ENCODE measurements around the gene SLC4A5.

SLC4A5 gene

DNA sequence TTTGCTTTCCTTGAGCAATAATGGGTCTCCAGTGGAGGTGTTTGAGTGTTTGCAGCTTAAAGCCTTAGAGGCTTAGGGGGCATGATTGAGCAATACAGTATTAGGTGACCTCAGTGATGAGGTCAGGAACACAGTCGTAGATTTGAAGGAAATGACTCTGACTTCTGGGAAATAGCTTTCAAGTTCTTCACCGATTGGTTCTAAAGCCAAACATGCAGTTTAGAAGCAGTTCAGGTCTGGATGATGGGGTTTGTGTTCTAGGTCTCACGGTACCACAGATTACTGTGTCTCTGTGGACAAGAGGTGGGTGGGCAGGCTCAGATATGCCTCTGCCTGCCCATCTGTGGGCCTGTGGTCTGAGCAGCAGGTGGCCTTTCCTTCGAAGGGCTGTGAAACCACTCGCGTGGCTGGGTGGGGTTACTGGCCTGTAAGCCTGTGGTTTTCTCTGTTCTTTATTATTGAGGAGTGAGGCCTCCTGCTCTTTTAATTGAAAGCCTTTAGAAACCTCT lies 137.0 kb downstream of the SLC4A5 start:
- Mint-ChIP-seq H3K36me3 (ENCODE audit: low read depth) (peaks cover 57% of the 10 kb centered on the region), H3K4me1 (ENCODE audit: low read depth) (peaks cover 62% of the 10 kb centered on the region), H3K9me3 (no peaks in the 10 kb centered on the region), H3K27me3 (ENCODE audit: low read depth) (no peaks in the 10 kb centered on the region), H3K4me3 (peak overlapping the region; percentile 80), H3K27ac (peak overlapping the region; percentile 96)

DNA sequence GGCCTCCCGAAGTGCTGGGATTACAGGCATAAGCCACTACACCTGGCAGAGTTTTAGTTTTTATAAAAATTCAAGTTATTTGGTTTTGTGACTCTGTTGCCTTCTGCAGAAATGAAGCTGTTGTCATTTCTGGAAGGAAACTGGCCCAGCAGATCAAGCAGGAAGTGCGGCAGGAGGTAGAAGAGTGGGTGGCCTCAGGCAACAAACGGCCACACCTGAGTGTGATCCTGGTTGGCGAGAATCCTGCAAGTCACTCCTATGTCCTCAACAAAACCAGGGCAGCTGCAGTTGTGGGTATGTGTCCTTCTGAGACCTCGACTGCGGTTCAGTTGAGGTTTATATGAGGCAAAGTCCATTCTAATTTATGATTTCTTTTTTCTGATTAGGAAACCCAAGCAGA lies 137.6 kb downstream of the SLC4A5 start:
- H3K9me3 Mint-ChIP-seq: no peaks in the 10 kb centered on the region
- peak overlapping the region; percentile 96 for H3K27ac Mint-ChIP-seq
- H3K4me3 Mint-ChIP-seq: peak overlapping the region; percentile 80
- peaks cover 65% of the 10 kb centered on the region for H3K4me1 Mint-ChIP-seq (ENCODE audit: low read depth)
- H3K27me3 Mint-ChIP-seq (ENCODE audit: low read depth): no peaks in the 10 kb centered on the region
- peaks cover 53% of the 10 kb centered on the region for H3K36me3 Mint-ChIP-seq (ENCODE audit: low read depth)

DNA sequence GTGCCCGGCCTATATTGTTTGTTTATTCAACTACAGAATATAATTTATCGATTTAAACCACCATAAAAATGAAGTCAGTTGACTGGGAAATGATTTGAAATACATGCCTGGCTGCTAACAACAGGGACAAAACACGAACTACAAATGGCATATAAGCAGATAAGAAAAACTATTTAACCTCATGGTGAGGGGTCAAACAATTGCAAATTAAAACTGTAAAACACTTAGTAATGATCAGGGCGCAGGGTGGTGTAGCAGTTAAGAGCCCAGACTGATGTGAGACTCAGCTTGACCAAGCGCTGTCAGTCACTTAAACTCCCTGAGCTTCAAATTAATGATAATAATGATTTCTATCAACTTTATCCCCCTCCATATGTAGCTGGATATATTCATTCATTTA lies 138.1 kb downstream of the SLC4A5 start:
- Mint-ChIP-seq H3K27me3 (ENCODE audit: low read depth) (no peaks in the 10 kb centered on the region), H3K9me3 (no peaks in the 10 kb centered on the region), H3K27ac (peak overlapping the region; percentile 96), H3K4me1 (ENCODE audit: low read depth) (peaks cover 69% of the 10 kb centered on the region), H3K36me3 (ENCODE audit: low read depth) (peaks cover 54% of the 10 kb centered on the region), H3K4me3 (peak overlapping the region; percentile 80)

- Mint-ChIP-seq H3K36me3 (ENCODE audit: low read depth) (peaks cover 55% of the 10 kb centered on the region), H3K27me3 (ENCODE audit: low read depth) (no peaks in the 10 kb centered on the region), H3K4me1 (ENCODE audit: low read depth) (peaks cover 66% of the 10 kb centered on the region), H3K9me3 (no peaks in the 10 kb centered on the region), H3K27ac (peak overlapping the region; percentile 96), H3K4me3 (peak overlapping the region; percentile 80)
Observed at GRCh38 chr2:74204436-74204835, 138.8 kb downstream of the SLC4A5 start.

DNA sequence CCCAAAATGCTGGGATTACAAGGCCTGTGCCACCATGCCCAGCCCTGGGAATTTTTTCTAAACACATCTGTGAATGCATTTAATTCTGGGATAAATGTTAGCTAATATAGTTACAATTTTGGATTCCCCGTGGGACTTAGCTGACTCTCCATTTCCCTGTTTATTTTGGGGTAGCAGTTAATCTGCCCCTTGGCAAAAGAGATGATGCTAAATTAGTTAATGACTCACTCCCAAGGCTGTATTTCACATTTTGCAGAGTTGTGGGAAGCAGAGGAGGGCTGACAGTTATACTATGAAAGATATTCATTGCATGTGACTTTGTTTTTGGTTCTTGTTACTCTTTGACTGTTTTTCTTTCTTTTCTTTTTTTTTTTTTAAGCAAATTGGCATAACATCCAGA lies 141.6 kb downstream of the SLC4A5 start:
- H3K9me3 Mint-ChIP-seq: no peaks in the 10 kb centered on the region
- peak overlapping the region; percentile 99 for H3K4me3 Mint-ChIP-seq
- peaks cover 38% of the 10 kb centered on the region for H3K36me3 Mint-ChIP-seq (ENCODE audit: low read depth)
- peak overlapping the region; percentile 58 for H3K27ac Mint-ChIP-seq
- no peaks in the 10 kb centered on the region for H3K27me3 Mint-ChIP-seq (ENCODE audit: low read depth)
- H3K4me1 Mint-ChIP-seq (ENCODE audit: low read depth): peaks cover 69% of the 10 kb centered on the region

- Mint-ChIP-seq H3K9me3 (no peaks in the 10 kb centered on the region), H3K27ac (no peak overlapping the region), H3K27me3 (ENCODE audit: low read depth) (no peaks in the 10 kb centered on the region), H3K4me3 (peak overlapping the region; percentile 99), H3K36me3 (ENCODE audit: low read depth) (peaks cover 35% of the 10 kb centered on the region), H3K4me1 (ENCODE audit: low read depth) (peaks cover 65% of the 10 kb centered on the region)
Observed at GRCh38 chr2:74201196-74201595, 142.0 kb downstream of the SLC4A5 start.

GRCh38 chr2:74199871-74200305 lies 143.3 kb downstream of the SLC4A5 start:
- no peaks in the 10 kb centered on the region for H3K9me3 Mint-ChIP-seq
- peaks cover 52% of the 10 kb centered on the region for H3K4me1 Mint-ChIP-seq (ENCODE audit: low read depth)
- peaks cover 26% of the 10 kb centered on the region for H3K36me3 Mint-ChIP-seq (ENCODE audit: low read depth)
- peak overlapping the region; percentile 97 for H3K27ac Mint-ChIP-seq
- H3K27me3 Mint-ChIP-seq (ENCODE audit: low read depth): no peaks in the 10 kb centered on the region
- H3K4me3 Mint-ChIP-seq: peak overlapping the region; percentile 99

DNA sequence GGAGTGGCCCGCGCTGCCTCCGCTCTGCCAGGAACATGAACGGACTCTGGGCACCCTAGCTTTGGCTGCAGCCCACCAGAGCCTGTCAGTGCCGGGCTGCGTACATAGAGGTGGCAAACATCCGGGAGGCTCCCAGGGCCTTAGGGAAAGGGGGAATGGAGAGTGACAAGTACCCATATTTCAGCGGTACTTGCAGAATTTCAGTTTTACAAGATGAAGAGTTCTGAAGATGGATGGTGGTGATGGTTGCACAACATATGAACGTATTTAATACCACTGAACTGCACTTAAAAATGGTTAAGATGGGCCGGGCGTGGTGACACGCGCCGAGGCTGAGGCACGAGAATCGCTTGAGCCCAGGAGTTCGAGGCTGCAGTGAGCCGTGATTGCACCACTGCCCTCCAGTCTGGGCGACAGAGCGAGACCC lies 143.9 kb downstream of the SLC4A5 start:
- H3K4me1 Mint-ChIP-seq (ENCODE audit: low read depth): peaks cover 48% of the 10 kb centered on the region
- peaks cover 22% of the 10 kb centered on the region for H3K36me3 Mint-ChIP-seq (ENCODE audit: low read depth)
- H3K27me3 Mint-ChIP-seq (ENCODE audit: low read depth): no peaks in the 10 kb centered on the region
- peak overlapping the region; percentile 99 for H3K4me3 Mint-ChIP-seq
- H3K9me3 Mint-ChIP-seq: no peaks in the 10 kb centered on the region
- H3K27ac Mint-ChIP-seq: peak overlapping the region; percentile 97

DNA sequence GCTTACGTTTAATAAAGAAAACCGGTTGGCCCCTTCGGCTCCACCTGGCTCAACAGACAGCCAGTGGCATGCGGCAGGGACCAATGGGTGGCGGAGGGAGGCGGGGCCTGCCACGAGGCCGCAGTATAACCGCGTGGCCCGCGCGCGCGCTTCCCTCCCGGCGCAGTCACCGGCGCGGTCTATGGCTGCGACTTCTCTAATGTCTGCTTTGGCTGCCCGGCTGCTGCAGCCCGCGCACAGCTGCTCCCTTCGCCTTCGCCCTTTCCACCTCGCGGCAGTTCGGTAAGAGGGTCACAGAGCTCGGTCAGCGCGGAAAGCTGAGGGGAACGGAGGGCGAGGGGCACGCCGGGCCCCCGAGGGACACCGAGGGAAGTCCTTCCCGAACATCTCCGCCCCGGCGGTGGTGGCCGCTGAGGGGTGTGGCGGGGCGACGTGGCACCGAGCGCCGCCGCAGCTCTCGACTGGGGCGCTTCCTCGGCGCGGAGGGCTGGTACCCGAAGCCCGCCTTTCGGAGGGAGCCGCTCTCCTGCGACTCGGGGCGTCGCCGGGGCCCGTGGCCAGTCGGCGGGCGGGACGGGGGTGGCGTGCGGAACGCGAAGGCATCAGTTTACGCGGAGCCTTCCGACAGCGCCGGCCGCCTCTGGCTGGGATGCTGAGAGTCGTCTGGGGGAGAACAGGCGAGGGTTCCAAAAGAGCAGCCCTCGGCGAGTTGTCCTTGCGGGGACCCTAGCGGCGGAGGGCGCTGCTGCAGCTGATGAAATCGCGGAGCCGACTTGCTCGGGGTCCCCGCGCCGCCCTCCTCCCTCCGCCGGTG lies 144.5 kb downstream of the SLC4A5 start, which contains the start of gene MTHFD2:
Gene MTHFD2 (plus strand): TSS at position 155 of the 814 bp plus-strand sequence. CDS start 27 bp downstream, at position 182.
- H3K36me3 Mint-ChIP-seq (ENCODE audit: low read depth): peaks cover 19% of the 10 kb centered on the region
- H3K9me3 Mint-ChIP-seq: no peaks in the 10 kb centered on the region
- no peaks in the 10 kb centered on the region for H3K27me3 Mint-ChIP-seq (ENCODE audit: low read depth)
- peak within 1 kb of the TSS; percentile 99 for H3K4me3 Mint-ChIP-seq
- H3K4me1 Mint-ChIP-seq (ENCODE audit: low read depth): peaks cover 43% of the 10 kb centered on the region
- H3K27ac Mint-ChIP-seq: peak within 1 kb of the TSS; percentile 99

- Mint-ChIP-seq H3K9me3 (no peaks in the 10 kb centered on the region), H3K27ac (peak overlapping the region; percentile 99), H3K36me3 (ENCODE audit: low read depth) (peaks cover 17% of the 10 kb centered on the region), H3K27me3 (ENCODE audit: low read depth) (no peaks in the 10 kb centered on the region), H3K4me3 (peak overlapping the region; percentile 99), H3K4me1 (ENCODE audit: low read depth) (peaks cover 38% of the 10 kb centered on the region)
Observed at GRCh38 chr2:74198023-74198460, 145.2 kb downstream of the SLC4A5 start.

DNA sequence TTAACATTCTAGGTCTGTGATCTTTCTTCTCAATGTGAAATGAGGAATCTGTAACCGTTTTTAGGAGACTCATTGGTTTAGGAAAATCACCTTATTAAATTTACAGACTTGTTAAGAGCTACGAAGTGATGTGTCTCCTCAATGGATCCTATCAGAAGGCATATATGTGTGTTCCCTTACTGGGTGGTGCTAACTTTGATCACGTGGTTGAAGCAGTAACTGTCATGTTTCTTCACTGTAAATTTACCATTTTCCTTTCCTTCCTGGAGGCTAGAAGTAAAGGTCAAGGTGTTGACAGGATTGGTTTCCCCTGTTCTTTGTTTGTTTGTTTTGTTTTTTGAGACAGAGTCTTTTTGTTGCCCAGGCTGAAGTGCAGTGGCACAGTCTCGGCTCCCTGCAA lies 146.2 kb downstream of the SLC4A5 start:
- Mint-ChIP-seq H3K4me1 (ENCODE audit: low read depth) (peaks cover 42% of the 10 kb centered on the region), H3K9me3 (no peaks in the 10 kb centered on the region), H3K4me3 (no peak overlapping the region), H3K27me3 (ENCODE audit: low read depth) (no peaks in the 10 kb centered on the region), H3K36me3 (ENCODE audit: low read depth) (peaks cover 17% of the 10 kb centered on the region), H3K27ac (no peak overlapping the region)

GRCh38 chr2:74194799-74195198 lies 148.4 kb downstream of the SLC4A5 start:
- no peak overlapping the region for H3K27ac Mint-ChIP-seq
- peaks cover 34% of the 10 kb centered on the region for H3K4me1 Mint-ChIP-seq (ENCODE audit: low read depth)
- H3K4me3 Mint-ChIP-seq: no peak overlapping the region
- H3K9me3 Mint-ChIP-seq: no peaks in the 10 kb centered on the region
- no peaks in the 10 kb centered on the region for H3K27me3 Mint-ChIP-seq (ENCODE audit: low read depth)
- H3K36me3 Mint-ChIP-seq (ENCODE audit: low read depth): peaks cover 9% of the 10 kb centered on the region

DNA sequence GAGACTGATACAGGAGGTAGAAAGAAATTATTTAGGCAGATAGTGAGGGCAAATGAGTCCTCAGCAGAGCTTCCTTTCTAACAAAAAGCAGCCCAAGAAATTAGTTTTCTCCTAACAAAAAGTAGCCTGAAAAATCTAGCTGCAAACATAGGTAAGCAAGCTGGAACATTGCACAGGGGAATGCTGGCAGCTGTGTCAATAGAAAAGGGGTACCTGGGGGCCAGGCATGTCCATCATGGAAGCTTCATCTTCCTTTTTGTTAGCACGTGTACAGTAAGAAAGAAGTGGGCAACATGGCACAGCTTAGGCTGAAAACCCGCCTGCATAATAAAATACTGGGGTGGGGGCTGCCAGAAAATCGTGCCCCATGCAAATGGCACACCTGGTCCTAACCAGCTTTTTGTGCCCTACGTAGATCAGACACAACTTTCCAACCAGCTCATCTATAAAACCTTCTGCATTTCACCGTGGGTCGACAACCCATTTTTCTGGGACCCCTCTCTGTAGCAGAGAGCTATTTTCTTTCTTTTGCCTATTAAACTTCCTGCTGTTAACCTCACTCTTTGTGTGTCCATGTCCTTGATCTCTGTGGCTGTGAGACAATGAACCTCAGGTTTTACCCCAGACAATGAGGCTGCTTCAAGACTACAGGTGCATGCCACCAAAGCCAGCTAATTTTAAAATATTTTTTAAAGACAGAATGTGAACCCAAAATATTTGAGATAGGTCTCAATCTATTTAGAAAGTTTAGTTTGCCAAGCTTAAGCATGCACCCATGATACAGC lies 151.4 kb downstream of the SLC4A5 start:
- no peaks in the 10 kb centered on the region for H3K27me3 Mint-ChIP-seq (ENCODE audit: low read depth)
- H3K27ac Mint-ChIP-seq: no peak overlapping the region
- no peaks in the 10 kb centered on the region for H3K36me3 Mint-ChIP-seq (ENCODE audit: low read depth)
- H3K4me3 Mint-ChIP-seq: no peak overlapping the region
- H3K9me3 Mint-ChIP-seq: no peaks in the 10 kb centered on the region
- H3K4me1 Mint-ChIP-seq (ENCODE audit: low read depth): peaks cover 26% of the 10 kb centered on the region

GRCh38 chr2:74188696-74189095 lies 154.5 kb downstream of the SLC4A5 start:
- no peaks in the 10 kb centered on the region for H3K27me3 Mint-ChIP-seq (ENCODE audit: low read depth)
- H3K4me3 Mint-ChIP-seq: no peak overlapping the region
- H3K27ac Mint-ChIP-seq: no peak overlapping the region
- H3K4me1 Mint-ChIP-seq (ENCODE audit: low read depth): peaks cover 46% of the 10 kb centered on the region
- H3K36me3 Mint-ChIP-seq (ENCODE audit: low read depth): peaks cover 3% of the 10 kb centered on the region
- peaks cover 4% of the 10 kb centered on the region for H3K9me3 Mint-ChIP-seq

Measured in T-helper 1 cell treated with Interleukin-12 subunit alpha and Interleukin-12 subunit beta and Interleukin-4 antibody, amounts not matched to agents 30 μg/mL and 1 μg/mL, for 36 hours (primary cell).